GM12872 (cell line): ENCODE data around the gene DLG2.

Source experiments
- TF ChIP-seq, protein P1 (sequence below): IDR thresholded peaks from 3 replicates; pipeline ENCODE4 v1.5.1; 2011; ENCODE audit warnings: low read depth, mild to moderate bottlenecking, low read length, moderate library complexity; ENCODE audit not compliant: insufficient read depth

The DLG2 gene

GRCh38 chr11:84194696-84195095 lies 1432.4 kb downstream of the DLG2 start:
- TF ChIP-seq, protein P1, sequence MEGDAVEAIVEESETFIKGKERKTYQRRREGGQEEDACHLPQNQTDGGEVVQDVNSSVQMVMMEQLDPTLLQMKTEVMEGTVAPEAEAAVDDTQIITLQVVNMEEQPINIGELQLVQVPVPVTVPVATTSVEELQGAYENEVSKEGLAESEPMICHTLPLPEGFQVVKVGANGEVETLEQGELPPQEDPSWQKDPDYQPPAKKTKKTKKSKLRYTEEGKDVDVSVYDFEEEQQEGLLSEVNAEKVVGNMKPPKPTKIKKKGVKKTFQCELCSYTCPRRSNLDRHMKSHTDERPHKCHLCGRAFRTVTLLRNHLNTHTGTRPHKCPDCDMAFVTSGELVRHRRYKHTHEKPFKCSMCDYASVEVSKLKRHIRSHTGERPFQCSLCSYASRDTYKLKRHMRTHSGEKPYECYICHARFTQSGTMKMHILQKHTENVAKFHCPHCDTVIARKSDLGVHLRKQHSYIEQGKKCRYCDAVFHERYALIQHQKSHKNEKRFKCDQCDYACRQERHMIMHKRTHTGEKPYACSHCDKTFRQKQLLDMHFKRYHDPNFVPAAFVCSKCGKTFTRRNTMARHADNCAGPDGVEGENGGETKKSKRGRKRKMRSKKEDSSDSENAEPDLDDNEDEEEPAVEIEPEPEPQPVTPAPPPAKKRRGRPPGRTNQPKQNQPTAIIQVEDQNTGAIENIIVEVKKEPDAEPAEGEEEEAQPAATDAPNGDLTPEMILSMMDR = no peak

DNA sequence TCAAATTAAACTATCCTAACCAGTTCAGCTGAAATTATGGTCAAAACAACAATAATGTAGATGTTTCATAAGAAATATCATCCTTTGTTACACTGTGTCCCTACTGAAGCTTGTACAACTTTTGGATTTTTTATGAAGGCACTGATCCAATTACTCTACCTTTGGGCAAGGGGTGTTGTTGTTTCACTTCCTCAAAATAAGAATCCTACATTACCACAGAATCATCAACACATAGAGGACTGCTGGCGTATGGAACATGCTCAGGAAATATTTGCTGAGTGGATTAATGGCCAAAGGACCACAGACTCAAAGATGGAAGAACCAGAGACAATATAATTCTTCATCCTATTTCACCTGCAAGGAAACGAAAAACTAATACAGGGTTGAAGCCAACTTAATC lies 1433.4 kb downstream of the DLG2 start:
- TF ChIP-seq, protein P1 = no peak

DNA sequence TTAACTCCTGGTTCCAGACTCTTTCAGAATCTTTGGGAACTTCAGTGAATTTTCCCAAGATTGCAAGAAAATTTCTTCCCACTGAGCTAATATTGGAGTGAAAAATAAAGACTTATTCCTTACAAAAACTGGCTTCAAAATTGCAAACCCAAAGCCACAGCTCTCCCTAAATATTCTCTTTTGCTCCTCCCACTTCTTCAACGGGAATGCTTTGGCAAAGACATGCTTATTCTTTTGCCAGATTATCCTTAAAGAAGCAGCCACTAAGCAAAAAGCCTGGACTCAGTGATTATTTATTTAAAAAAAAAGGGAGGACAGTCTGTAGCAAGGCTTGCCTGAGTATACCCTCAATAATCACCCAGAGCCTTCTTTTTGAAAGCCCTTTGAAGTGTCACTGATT lies 1438.6 kb downstream of the DLG2 start:
- TF ChIP-seq, protein P1 = no peak

GRCh38 chr11:84173078-84173477 lies 1454.1 kb downstream of the DLG2 start:
- TF ChIP-seq, protein P1 = no peak

- TF ChIP-seq, protein P1 = no peak
These were observed 1462.0 kb downstream of the DLG2 start for GRCh38 chr11:84165139-84165538.

- TF ChIP-seq, protein P1 = no peak
These were observed 1462.4 kb downstream of the DLG2 start for GRCh38 chr11:84164728-84165127.

GRCh38 chr11:84163116-84163515 lies 1464.0 kb downstream of the DLG2 start:
- TF ChIP-seq, protein P1 = no peak

DNA sequence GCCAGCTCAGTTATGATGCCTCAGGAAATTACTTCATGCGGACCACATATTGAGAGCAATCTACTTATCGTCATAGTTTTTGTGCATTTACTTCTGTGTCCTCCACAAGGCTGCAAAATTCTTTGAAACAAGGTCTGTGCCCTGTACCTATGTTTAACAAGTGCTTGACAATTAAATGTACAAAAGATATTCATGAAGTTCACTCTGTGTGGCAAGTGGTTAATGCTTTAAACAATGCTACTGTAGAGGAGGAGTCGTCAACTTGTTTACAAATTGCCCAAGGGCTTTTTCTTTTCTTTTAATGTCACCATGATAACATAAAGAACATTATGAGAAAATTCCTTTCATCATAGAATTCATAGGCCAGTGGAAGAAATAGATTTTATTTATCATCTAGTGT lies 1469.5 kb downstream of the DLG2 start:
- TF ChIP-seq, protein P1 = no peak
